A549 (cell line): ENCODE data around the gene GATA6.
A peak's percentile ranks its signal among the peaks of the same experiment; 100 is the strongest.

Experiments
- BCL3 ChIP-seq: fragments of >200 bp; sonication (Bioruptor Twin); formaldehyde crosslinking; IDR thresholded peaks from 3 replicates; pipeline ENCODE4 v1.6.1; 2016
- CTCF ChIP-seq: fragments of >200 bp; sonication (Bioruptor Twin); formaldehyde crosslinking; IDR thresholded peaks from 3 replicates; pipeline ENCODE4 v1.5.1; 2016

- TF ChIP-seq BCL3 (no peak), CTCF (peak; percentile 10; the same call in 2 of the 3 replicates)
These were observed 50.4 kb downstream of the GATA6 start for GRCh38 chr18:22219568-22220355.
